UCSD-AML1 (cell line): ENCODE data around the gene TFEB.

Experiments used
- DNase-seq: peaks from one replicate; lab custom pipeline; 2025; ENCODE audit not compliant: unreplicated experiment; lab: John Stamatoyannopoulos, UW

TFEB gene

GRCh38 chr6:41655176-41655575 is 80.2 kb downstream of the TFEB start:
- DNase-seq = no peak

- no peak for DNase-seq
Observed at GRCh38 chr6:41654698-41655151, 80.7 kb downstream of the TFEB start.

GRCh38 chr6:41654151-41654697 is 81.2 kb downstream of the TFEB start:
- no peak for DNase-seq

- DNase-seq = no peak
Observed at GRCh38 chr6:41653691-41654090, 81.7 kb downstream of the TFEB start.

GRCh38 chr6:41652866-41653652 is 82.3 kb downstream of the TFEB start:
- DNase-seq = no peak

- DNase-seq = no peak
Observed at GRCh38 chr6:41651962-41652657, 83.3 kb downstream of the TFEB start.

- DNase-seq = no peak
Observed at GRCh38 chr6:41651246-41651961, 84.0 kb downstream of the TFEB start.

- DNase-seq = no peak
Observed at GRCh38 chr6:41650120-41650519, 85.3 kb downstream of the TFEB start.

- DNase-seq = no peak
Observed at GRCh38 chr6:41649596-41649995, 85.8 kb downstream of the TFEB start.

- no peak for DNase-seq
Observed at GRCh38 chr6:41648921-41649320, 86.5 kb downstream of the TFEB start.

GRCh38 chr6:41648070-41648585 is 87.3 kb downstream of the TFEB start:
- DNase-seq = no peak

GRCh38 chr6:41647061-41647511 is 88.3 kb downstream of the TFEB start:
- no peak for DNase-seq

GRCh38 chr6:41646026-41646795 is 89.2 kb downstream of the TFEB start:
- DNase-seq = no peak

GRCh38 chr6:41645007-41645618 is 90.3 kb downstream of the TFEB start:
- DNase-seq = no peak

- no peak for DNase-seq
Observed at GRCh38 chr6:41644297-41644879, 91.0 kb downstream of the TFEB start.

GRCh38 chr6:41643899-41644269 is 91.5 kb downstream of the TFEB start:
- no peak for DNase-seq

GRCh38 chr6:41642960-41643898 is 92.2 kb downstream of the TFEB start:
- peak; percentile 50 for DNase-seq

- no peak for DNase-seq
Observed at GRCh38 chr6:41642090-41642959, 93.1 kb downstream of the TFEB start.
